HG03039 (cell line): ENCODE results near the gene RING1.

Experiments
- ATAC-seq: cut with Tn5 transposase; IDR thresholded peaks from one replicate; pipeline ENCODE4 v1.9.1; 2021; ENCODE audit warnings: mild to moderate bottlenecking, moderate library complexity; ENCODE audit not compliant: unreplicated experiment

RING1 gene

GRCh38 chr6:33192105-33192646 lies 16.1 kb upstream of the RING1 start, which contains the start of gene COL11A2:
COL11A2 (minus strand) TSS chr6:33192467; CDS start chr6:33192240, 227 bp downstream.
- ATAC-seq: no peak

- ATAC-seq: no peak
These were observed 15.4 kb upstream of the RING1 start for GRCh38 chr6:33192671-33193602.

GRCh38 chr6:33193619-33194018 lies 14.7 kb upstream of the RING1 start:
- no peak for ATAC-seq

GRCh38 chr6:33194431-33194979 lies 13.8 kb upstream of the RING1 start:
- no peak for ATAC-seq

- no peak for ATAC-seq
These were observed 12.8 kb upstream of the RING1 start for GRCh38 chr6:33195304-33196165.

GRCh38 chr6:33197431-33198048 lies 10.8 kb upstream of the RING1 start:
- ATAC-seq: no peak

- ATAC-seq: no peak
These were observed 10.0 kb upstream of the RING1 start for GRCh38 chr6:33198159-33198852.

GRCh38 chr6:33198853-33199436 lies 9.4 kb upstream of the RING1 start:
- no peak for ATAC-seq

GRCh38 chr6:33199687-33200218 lies 8.5 kb upstream of the RING1 start:
- peak; percentile 9 for ATAC-seq

GRCh38 chr6:33200219-33201146 lies 7.8 kb upstream of the RING1 start, which contains the start of the genes RXRB and SLC39A7:
RXRB (minus strand) TSS chr6:33200665; CDS start chr6:33200476, 189 bp downstream.
SLC39A7 (plus strand) TSS chr6:33200867; CDS start chr6:33201246, 379 bp downstream.
- peak; percentile 44 for ATAC-seq

- no peak for ATAC-seq
These were observed 7.2 kb upstream of the RING1 start for GRCh38 chr6:33201147-33201545.

- no peak for ATAC-seq
These were observed 6.4 kb upstream of the RING1 start for GRCh38 chr6:33201935-33202334.

- ATAC-seq: no peak
These were observed 5.5 kb upstream of the RING1 start for GRCh38 chr6:33202799-33203198.

GRCh38 chr6:33203443-33204164 lies 4.7 kb upstream of the RING1 start:
- ATAC-seq: no peak

- ATAC-seq: no peak
These were observed 4.2 kb upstream of the RING1 start for GRCh38 chr6:33204165-33204414.

GRCh38 chr6:33204415-33205190 lies 3.7 kb upstream of the RING1 start, which contains the start of gene HSD17B8:
HSD17B8 (plus strand) TSS chr6:33204655; CDS start chr6:33204669, 14 bp downstream.
- peak; percentile 31 for ATAC-seq
